Left lung (tissue), 10 donors: ENCODE measurements around the gene MICU1. TPM values are rescaled to one million over a fixed set of nuclear protein-coding genes. Genes with fewer than 3 reads are reported as not detected.
A peak's percentile ranks its signal among the peaks of the same experiment; 100 is the strongest.
"Not testable (repeated sequence)": the region's sequence is repeated elsewhere in the genome, so short reads cannot be mapped to it uniquely, and the experiment has no call there.

Experiments
- ATAC-seq: fragments of 200-7000 bp; cut with Tn5 transposase; one replicate; pipeline ENCODE4 v1.9.1; 2020; ENCODE audit warnings: moderate library complexity
- DNase-seq, 4 donors: peaks; one replicate each; pipeline ENCODE4 v3.0.0-alpha.2; 2013 to 2020
- H3K27ac ChIP-seq, 2 donors: fragments of 200-600 bp; sonication (generic) in 1 of 2; one replicate each; pipeline versions ENCODE4 v1.5.0 to v1.8.0; 2020 to 2021
- H3K27me3 ChIP-seq, 2 donors: fragments of 200-600 bp; sonication (generic) in 1 of 2; one replicate each; pipeline versions ENCODE4 v1.5.0 to v1.8.0; 2020 to 2021
- H3K36me3 ChIP-seq, 2 donors: fragments of 200-600 bp; sonication (generic) in 1 of 2; one replicate each; pipeline versions ENCODE4 v1.5.0 to v1.8.0; 2020 to 2021
- H3K4me1 ChIP-seq, 2 donors: fragments of 200-600 bp; one replicate each; pipeline ENCODE4 v1.8.0; 2021
- H3K4me3 ChIP-seq, 2 donors: fragments of 200-600 bp; sonication (generic) in 1 of 2; one replicate each; pipeline versions ENCODE4 v1.5.0 to v1.8.0; 2020 to 2021; ENCODE audit warnings: mild to moderate bottlenecking in 1 of 2
- H3K9me3 ChIP-seq, 2 donors: fragments of 200-600 bp; sonication (generic) in 1 of 2; one replicate each; pipeline versions ENCODE4 v1.5.0 to v1.8.0; 2020 to 2021
- intact Hi-C, 2 donors: fragments of 100-400 bp; cut with DNase I; formaldehyde crosslinking; loops; one replicate each; pipeline versions ENCODE4 v1.11.2 to v1.14.2; 2022
- polyA plus RNA-seq, 6 donors: library from polyadenylated mRNA; unstranded; fragments of 120-200 nt; gene quantifications; one replicate each; pipeline ENCODE4 v1.2.1, GENCODE V29; 2013; ENCODE audit not compliant: insufficient read length in 6 of 6
- total RNA-seq, 2 donors: library from RNA; stranded (reverse); fragmentation: NEBNext Ultra II Directional; extraction: Animal tissue kit (Norgen Biotek cat#: 25700); gene quantifications; one replicate each; pipeline ENCODE4 v1.2.1, GENCODE V29; 2021
- TF ChIP-seq, protein P1 (sequence below), 2 donors: fragments of 200-600 bp; sonication (generic) in 1 of 2; IDR thresholded peaks; one replicate each; pipeline versions ENCODE4 v1.5.0 to v1.8.0; 2021; ENCODE audit warnings: antibody characterized with exemption in 2 of 2
- donor health status: DM: no; HTN: yes; CAD: no.
- donor health status: DM: no; HTN: no; CAD: no.

The MICU1 gene
- total and polyA plus RNA-seq, 8 donors = 49.8 to 67.4 (median 56.0) TPM

DNA sequence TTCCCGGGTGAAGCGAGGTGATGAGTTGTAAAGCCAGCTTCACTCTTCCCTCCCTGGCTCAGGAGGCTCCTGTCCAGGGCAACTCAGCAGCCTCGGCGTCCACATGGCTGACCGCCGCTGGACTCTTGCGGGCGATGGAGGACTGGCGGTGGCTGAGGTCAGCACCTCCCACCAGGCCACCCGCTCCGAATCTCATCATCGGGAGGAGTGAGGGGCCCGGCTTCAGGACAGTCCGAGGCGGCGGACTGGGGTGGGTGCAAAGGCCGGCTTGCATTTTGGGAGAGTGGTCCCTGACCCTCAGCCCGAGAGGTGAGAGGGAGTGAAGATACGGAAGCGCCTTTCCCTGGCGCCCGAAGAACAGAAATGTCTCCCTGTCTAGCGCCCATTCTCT, 271.9 kb downstream of the MICU1 start:
- peaks cover 0 to 28% of the 10 kb centered on the region in 2 donors for H3K36me3 ChIP-seq
- intact Hi-C loops = no loop called here
- TF ChIP-seq, protein P1, sequence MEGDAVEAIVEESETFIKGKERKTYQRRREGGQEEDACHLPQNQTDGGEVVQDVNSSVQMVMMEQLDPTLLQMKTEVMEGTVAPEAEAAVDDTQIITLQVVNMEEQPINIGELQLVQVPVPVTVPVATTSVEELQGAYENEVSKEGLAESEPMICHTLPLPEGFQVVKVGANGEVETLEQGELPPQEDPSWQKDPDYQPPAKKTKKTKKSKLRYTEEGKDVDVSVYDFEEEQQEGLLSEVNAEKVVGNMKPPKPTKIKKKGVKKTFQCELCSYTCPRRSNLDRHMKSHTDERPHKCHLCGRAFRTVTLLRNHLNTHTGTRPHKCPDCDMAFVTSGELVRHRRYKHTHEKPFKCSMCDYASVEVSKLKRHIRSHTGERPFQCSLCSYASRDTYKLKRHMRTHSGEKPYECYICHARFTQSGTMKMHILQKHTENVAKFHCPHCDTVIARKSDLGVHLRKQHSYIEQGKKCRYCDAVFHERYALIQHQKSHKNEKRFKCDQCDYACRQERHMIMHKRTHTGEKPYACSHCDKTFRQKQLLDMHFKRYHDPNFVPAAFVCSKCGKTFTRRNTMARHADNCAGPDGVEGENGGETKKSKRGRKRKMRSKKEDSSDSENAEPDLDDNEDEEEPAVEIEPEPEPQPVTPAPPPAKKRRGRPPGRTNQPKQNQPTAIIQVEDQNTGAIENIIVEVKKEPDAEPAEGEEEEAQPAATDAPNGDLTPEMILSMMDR (IDR thresholded peaks at IDR 0.05) = no peak
- no peaks in the 10 kb centered on the region for H3K27me3 ChIP-seq
- peak; percentile 13 for ATAC-seq
- peaks cover 9 to 31% of the 10 kb centered on the region in 2 donors for H3K4me1 ChIP-seq
- H3K27ac ChIP-seq = peak overlapping the region; percentile 94 to 97
- H3K9me3 ChIP-seq = no peaks in the 10 kb centered on the region
- peak overlapping the region; percentile 75 to 96 for H3K4me3 ChIP-seq
- peak in 1 of 4 donors; percentile 85 for DNase-seq

DNA sequence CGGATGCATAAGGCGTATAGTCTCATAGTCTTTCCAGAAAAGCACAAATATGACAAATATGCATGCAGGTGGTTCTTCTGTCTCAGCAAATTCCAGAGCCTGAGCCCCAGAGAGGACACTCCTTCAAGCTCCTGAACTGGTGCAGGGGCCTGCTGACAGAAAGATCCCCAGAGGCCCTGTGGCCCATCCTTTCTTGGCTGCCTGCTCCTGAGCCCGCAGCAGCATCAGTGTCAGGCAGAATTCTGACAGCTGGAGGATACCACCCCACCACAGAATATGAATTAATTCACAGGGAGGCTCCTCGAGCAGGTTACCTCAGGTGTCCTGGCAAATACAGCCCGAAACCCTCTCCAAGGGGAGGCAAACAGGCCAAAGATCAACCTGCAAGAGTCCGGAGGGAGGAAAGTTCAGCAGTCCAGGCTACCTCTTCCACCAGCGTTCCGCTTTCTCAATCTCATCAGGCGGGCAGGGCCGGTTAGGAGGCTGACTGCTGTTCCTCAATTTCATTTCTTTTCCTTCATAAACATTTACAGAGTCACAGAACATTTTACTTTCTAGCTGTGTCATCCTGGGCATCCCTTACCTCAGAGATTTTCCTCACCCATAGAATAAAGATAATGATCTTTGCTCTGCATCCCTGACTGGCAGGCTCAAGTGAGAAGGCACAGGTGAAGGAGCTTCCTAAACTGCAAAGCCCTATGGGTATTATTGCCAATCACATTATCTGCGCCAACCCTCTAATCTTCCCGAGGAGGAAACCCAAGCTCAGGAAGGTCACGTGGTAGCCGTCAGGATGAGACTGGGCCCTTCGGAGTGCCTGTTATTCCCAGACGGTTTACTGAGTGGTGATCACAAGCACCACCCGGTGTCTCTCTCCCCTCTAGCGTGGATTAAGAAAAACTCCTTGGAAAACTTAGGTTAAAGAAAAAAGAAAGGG, 272.6 kb downstream of the MICU1 start:
- DNase-seq = no peak
- peak; percentile 2 for ATAC-seq
- Histone ChIP-seq H3K9me3 (no peaks in the 10 kb centered on the region), H3K4me3 (peak overlapping the region; percentile 75 to 96), H3K36me3 (peaks cover 0 to 35% of the 10 kb centered on the region in 2 donors), H3K27ac (peak overlapping the region; percentile 94 to 97), H3K4me1 (peaks cover 9 to 31% of the 10 kb centered on the region in 2 donors), H3K27me3 (no peaks in the 10 kb centered on the region)
- intact Hi-C loops = no loop called here
- TF ChIP-seq, protein P1 (IDR thresholded peaks at IDR 0.05) = no peak

DNA sequence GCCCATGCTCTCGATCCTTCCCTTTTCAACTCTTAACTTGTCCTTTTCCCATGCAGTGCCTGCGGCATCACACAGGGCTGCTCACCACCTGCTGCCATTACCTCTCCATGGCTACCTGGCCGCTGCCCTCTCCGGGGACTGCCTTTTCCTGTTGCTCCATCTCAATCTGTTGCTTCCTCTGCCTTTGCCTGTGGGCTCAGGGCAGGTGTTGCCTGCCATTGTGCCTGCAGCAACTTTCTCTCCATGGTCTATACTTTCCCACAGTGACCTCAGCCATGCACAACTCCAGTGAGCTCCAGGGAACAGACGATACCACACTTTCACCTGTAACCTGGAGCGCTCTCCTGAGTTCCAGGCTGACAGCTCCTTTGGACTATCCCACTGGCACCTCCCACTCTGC, 274.4 kb downstream of the MICU1 start:
- H3K9me3 ChIP-seq = no peaks in the 10 kb centered on the region
- TF ChIP-seq, protein P1 (IDR thresholded peaks at IDR 0.05) = no peak

DNA sequence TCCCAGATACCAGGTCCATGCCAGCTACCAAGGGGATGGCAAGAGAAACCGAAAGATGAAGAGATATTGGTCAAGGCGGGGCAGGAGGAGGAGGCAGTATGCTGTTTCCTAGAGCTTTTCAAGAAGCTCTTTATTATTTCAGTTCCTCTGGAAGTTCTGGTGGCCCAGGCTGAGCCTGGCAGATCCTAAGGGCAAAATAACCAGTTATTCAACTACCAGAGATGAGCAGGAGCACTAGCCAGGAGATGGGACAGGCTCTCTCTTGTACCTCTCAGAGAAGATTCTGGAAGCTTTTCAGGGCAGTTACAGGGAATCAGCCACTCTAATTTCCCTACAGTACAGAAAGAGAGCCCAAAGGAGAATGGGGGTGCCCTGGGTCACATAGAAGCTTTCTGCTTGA, 276.4 kb downstream of the MICU1 start:
- TF ChIP-seq, protein P1 (IDR thresholded peaks at IDR 0.05) = no peak
- peaks cover 9 to 28% of the 10 kb centered on the region in 2 donors for H3K4me1 ChIP-seq
- H3K36me3 ChIP-seq = peaks cover 0 to 55% of the 10 kb centered on the region in 2 donors
- H3K27me3 ChIP-seq = no peaks in the 10 kb centered on the region
- no peaks in the 10 kb centered on the region for H3K9me3 ChIP-seq
- no peak overlapping the region for H3K4me3 ChIP-seq
- intact Hi-C loops = no loop called here
- no peak for ATAC-seq
- H3K27ac ChIP-seq = no peak overlapping the region
- DNase-seq = no peak

More for the DNA sequence above, 274.4 kb downstream of the MICU1 start:
- peaks cover 0 to 47% of the 10 kb centered on the region in 2 donors for H3K36me3 ChIP-seq
- ATAC-seq = no peak
- peaks cover 9 to 31% of the 10 kb centered on the region in 2 donors for H3K4me1 ChIP-seq
- intact Hi-C loops = no loop called here
- H3K27me3 ChIP-seq = no peaks in the 10 kb centered on the region
- no peak overlapping the region for H3K4me3 ChIP-seq
- no peak overlapping the region for H3K27ac ChIP-seq
- DNase-seq = no peak

DNA sequence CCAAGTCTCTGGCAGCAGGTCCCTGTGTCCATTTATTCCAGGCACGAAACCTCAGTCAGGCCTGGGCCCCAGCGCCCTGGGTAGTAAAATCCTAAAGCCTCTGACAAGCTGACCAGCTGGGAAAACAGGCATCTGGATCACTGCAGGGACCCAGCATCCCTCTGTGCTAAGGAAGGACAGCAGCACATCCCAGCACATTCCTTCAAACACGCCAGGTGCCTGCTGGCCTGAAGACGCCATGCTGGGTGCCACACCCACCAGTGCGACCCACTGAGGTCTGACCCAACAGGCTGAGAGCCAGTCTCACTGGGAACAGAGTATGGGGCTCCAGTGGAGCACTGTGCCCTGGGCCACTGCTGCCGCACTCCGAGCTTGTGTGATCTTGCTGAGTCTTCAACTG, 277.6 kb downstream of the MICU1 start:
- ATAC-seq = no peak
- DNase-seq = no peak
- Histone ChIP-seq H3K27ac (no peak overlapping the region), H3K27me3 (no peaks in the 10 kb centered on the region), H3K4me3 (no peak overlapping the region), H3K36me3 (peaks cover 0 to 67% of the 10 kb centered on the region in 2 donors), H3K4me1 (peaks cover 6 to 23% of the 10 kb centered on the region in 2 donors), H3K9me3 (no peaks in the 10 kb centered on the region)
- TF ChIP-seq, protein P1 (IDR thresholded peaks at IDR 0.05) = no peak
- intact Hi-C loops = no loop called here

DNA sequence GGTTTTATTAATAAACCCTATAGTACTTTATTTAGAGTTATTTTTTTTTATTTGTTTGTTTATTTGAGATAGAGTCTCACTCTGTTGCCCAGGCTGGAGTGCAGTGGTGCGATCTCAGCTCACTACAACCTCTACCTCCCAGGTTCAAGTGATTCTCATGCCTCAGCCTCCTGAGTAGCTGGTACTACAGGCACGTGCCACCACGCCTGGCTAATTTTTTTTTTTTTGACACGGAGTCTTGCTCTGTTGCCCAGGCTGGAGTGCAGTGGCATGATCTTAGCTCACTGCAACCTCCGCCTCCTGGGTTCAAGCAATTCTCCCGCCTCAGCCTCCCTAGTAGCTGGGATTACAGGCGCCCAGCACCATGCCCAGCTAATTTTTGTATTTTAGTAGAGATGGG, 279.8 kb downstream of the MICU1 start:
- H3K36me3 ChIP-seq = peaks cover 0 to 80% of the 10 kb centered on the region in 2 donors
- DNase-seq, intact Hi-C loops, H3K4me3 ChIP-seq, H3K4me1 ChIP-seq, H3K27me3 ChIP-seq, H3K9me3 ChIP-seq, H3K27ac ChIP-seq, ATAC-seq: not testable (repeated sequence)
